AG04449 (cell line): Measurements from ENCODE around the gene OBP2A.
A peak's percentile ranks its signal among the peaks of the same experiment; 100 is the strongest.
"Not testable (repeated sequence)": the region's sequence is repeated elsewhere in the genome, so short reads cannot be mapped to it uniquely, and the experiment has no call there.

Source experiments
- CTCF ChIA-PET: fragments of 350-600 bp; formaldehyde crosslinking; extraction: SDS; loops from one replicate; lab custom pipeline; 2021; ENCODE audit warnings: antibody characterized with exemption; lab: Yijun Ruan, JAX
- POLR2A ChIA-PET: fragments of 400-600, 350-600 bp; formaldehyde crosslinking; extraction: SDS; loops from one replicate; lab custom pipeline; 2020; ENCODE audit warnings: antibody characterized with exemption, inconsistent platforms; lab: Yijun Ruan, JAX
- DNase-seq: peaks from one replicate; pipeline ENCODE4 v3.0.0-alpha.2; 2010; ENCODE audit warnings: low read depth, low spot score
- H3K4me3 ChIP-seq: 2 replicates; pipeline ENCODE4 v1.5.1; 2011; ENCODE audit warnings: low read depth, mild to moderate bottlenecking, control low read depth, low read length
- CTCF ChIP-seq: IDR thresholded peaks from one replicate; pipeline ENCODE4 v1.5.1; 2011; ENCODE audit warnings: mild to moderate bottlenecking, moderate library complexity, low read length, control low read depth, inconsistent platforms; ENCODE audit not compliant: insufficient read depth; ENCODE audit errors: missing control alignments

OBP2A gene

GRCh38 chr9:135545646-135546176 lies at the start of gene OBP2A:
Gene OBP2A, plus strand, starts transcription at chr9:135546126. Its CDS starts 55 bp downstream, at chr9:135546181.
- POLR2A ChIA-PET, DNase-seq, H3K4me3 ChIP-seq, CTCF ChIA-PET: not testable (repeated sequence)

- no peak for TF ChIP-seq CTCF
- ChIA-PET CTCF (interaction anchor here (1.2 to 3.2 kb wide), 3 partner anchors 8 to 17 kb away, joined by 6 to 11 read pairs (median 8); no protein-coding TSS in a partner anchor), POLR2A (no interaction called here)
- no peak for DNase-seq
- H3K4me3 ChIP-seq, result no peak overlapping the region
Measured at GRCh38 chr9:135498381-135499126, 47.4 kb upstream of the OBP2A start.

- no peak for TF ChIP-seq CTCF
- H3K4me3 ChIP-seq, result peak overlapping the region; percentile 80
- POLR2A ChIA-PET, result no interaction called here
- DNase-seq, result no peak
- CTCF ChIA-PET, result interaction anchor here (0.6 to 3.2 kb wide), 7 partner anchors 9 to 99 kb away, joined by 3 to 11 read pairs (median 6); no protein-coding TSS in a partner anchor
Measured at GRCh38 chr9:135499326-135500070, 46.4 kb upstream of the OBP2A start.

GRCh38 chr9:135500071-135500524 lies 45.8 kb upstream of the OBP2A start:
- no peak for DNase-seq
- no peak for TF ChIP-seq CTCF
- POLR2A ChIA-PET, result no interaction called here
- H3K4me3 ChIP-seq, result peak overlapping the region; percentile 80
- CTCF ChIA-PET, result interaction anchor here (0.6 to 3.2 kb wide), 6 partner anchors 8 to 98 kb away, joined by 3 to 11 read pairs (median 6); no protein-coding TSS in a partner anchor

GRCh38 chr9:135500525-135501260 lies 45.2 kb upstream of the OBP2A start, which contains the start of gene MRPS2:
Gene MRPS2, plus strand, starts transcription at chr9:135500682. Its CDS starts 29 bp downstream, at chr9:135500711.
- peak within 1 kb of the TSS; percentile 80 for H3K4me3 ChIP-seq
- POLR2A ChIA-PET, result no interaction called here
- peak; percentile 99 for TF ChIP-seq CTCF
- CTCF ChIA-PET, result interaction anchor here (0.6 to 3.2 kb wide), 6 partner anchors 8 to 98 kb away, joined by 3 to 11 read pairs (median 6); no protein-coding TSS in a partner anchor
- DNase-seq, result no peak
